OCI-LY3 (cell line): Measurements from ENCODE around the gene SND1.

Experiments used
- H2AFZ ChIP-seq: fragments of 200-600, 300-600 bp; shearing (Covaris generic); 2 replicates; pipeline ENCODE4 v1.6.0; 2014; ENCODE audit warnings: antibody characterized with exemption, low read depth, low read length
- H3K27ac ChIP-seq: fragments of 200-600, 300-600 bp; sonication (generic); 2 replicates; pipeline ENCODE4 v1.5.1; 2014; ENCODE audit warnings: mild to moderate bottlenecking, low read length, moderate library complexity, mixed read lengths
- H3K27me3 ChIP-seq: fragments of 200-600, 300-600 bp; sonication (generic); 2 replicates; pipeline ENCODE4 v1.6.1; 2014; ENCODE audit warnings: low read depth, low read length, mixed read lengths
- H3K36me3 ChIP-seq: fragments of 200-600, 300-600 bp; sonication (generic); replicated peaks from 2 replicates; pipeline ENCODE3; 2014; ENCODE audit warnings: low read depth, low read length, mixed read lengths
- H3K4me1 ChIP-seq: fragments of 300-600, 200-600 bp; sonication (generic); 2 replicates; pipeline ENCODE4 v1.6.1; 2014; ENCODE audit warnings: low read length, mixed read lengths
- H3K4me2 ChIP-seq: fragments of 200-600, 300-600 bp; sonication (generic); 2 replicates; pipeline ENCODE4 v1.6.1; 2014; ENCODE audit warnings: low read length, mixed read lengths
- H3K4me3 ChIP-seq: fragments of 300-600, 200-600 bp; sonication (generic); 2 replicates; pipeline ENCODE4 v1.5.1; 2014; ENCODE audit warnings: antibody characterized with exemption, mild to moderate bottlenecking, low read length, moderate library complexity
- H3K79me2 ChIP-seq: fragments of 300-600, 200-600 bp; shearing (Covaris generic); 2 replicates; pipeline ENCODE4 v1.6.1; 2014; ENCODE audit warnings: mild to moderate bottlenecking, low read length, mixed read lengths
- H3K9ac ChIP-seq: fragments of 300-600, 200-600 bp; shearing (Covaris generic); 2 replicates; pipeline ENCODE4 v1.6.0; 2014; ENCODE audit warnings: mild to moderate bottlenecking, low read length, moderate library complexity
- H3K9me3 ChIP-seq: fragments of 200-600, 300-600 bp; shearing (Covaris generic); 2 replicates; pipeline ENCODE4 v1.6.1; 2014; ENCODE audit warnings: low read length, mixed read lengths; ENCODE audit not compliant: insufficient read depth
- H4K20me1 ChIP-seq: fragments of 200-600, 300-600 bp; sonication (generic); 2 replicates; pipeline ENCODE4 v1.6.1; 2016; ENCODE audit warnings: low read length, mixed read lengths; ENCODE audit not compliant: insufficient read depth
- CTCF ChIP-seq: fragments of 200-600, 300-600 bp; sonication (generic); IDR thresholded peaks from 2 replicates; pipeline ENCODE4 v1.5.1; 2014; ENCODE audit warnings: antibody characterized with exemption, low read length, low read depth
- EZH2phosphoT487 ChIP-seq: fragments of 200-600 bp; shearing (Covaris generic); IDR thresholded peaks from 2 replicates; pipeline ENCODE4 v1.6.1; 2018; ENCODE audit warnings: antibody characterized with exemption, mixed run types, low read depth

The SND1 gene

DNA sequence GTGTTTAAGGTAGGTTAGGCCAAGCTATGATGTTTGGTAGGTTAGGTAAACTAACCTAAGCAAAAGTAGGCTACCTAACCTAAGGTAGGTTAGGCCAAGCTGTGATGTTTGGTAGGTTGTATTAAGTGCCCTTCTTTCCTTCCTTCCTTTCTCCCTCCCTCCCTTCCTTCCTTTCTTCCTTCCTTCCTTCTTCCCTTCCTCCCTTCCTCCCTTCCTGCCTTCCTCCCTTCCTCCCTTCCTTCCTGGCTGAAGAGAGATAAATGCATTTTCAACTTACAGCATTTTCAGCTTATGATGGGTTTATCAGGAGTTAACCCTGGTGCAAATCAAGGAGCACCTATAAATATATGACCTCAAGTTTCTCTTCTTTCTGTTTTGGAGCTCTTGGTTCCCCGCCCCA, 56.2 kb downstream of the SND1 start:
- Histone ChIP-seq H3K4me2 (no peak overlapping the region), H2AFZ (no peak overlapping the region), H3K27ac (no peak overlapping the region), H3K27me3 (no peaks in the 10 kb centered on the region), H4K20me1 (peaks cover 11% of the 10 kb centered on the region; the same call in 1 of the 2 replicates), H3K4me3 (no peak overlapping the region), H3K9me3 (peaks cover 4% of the 10 kb centered on the region; the same call in 1 of the 2 replicates), H3K4me1 (no peaks in the 10 kb centered on the region), H3K79me2 (peaks cover 63% of the 10 kb centered on the region), H3K36me3 (peaks cover 87% of the 10 kb centered on the region), H3K9ac (no peak overlapping the region)
- TF ChIP-seq EZH2phosphoT487, result no peak
- TF ChIP-seq CTCF, result no peak

- Histone ChIP-seq H3K9me3 (peaks cover 4% of the 10 kb centered on the region; the same call in 1 of the 2 replicates), H3K4me3 (no peak overlapping the region), H3K4me1 (no peaks in the 10 kb centered on the region), H3K27me3 (no peaks in the 10 kb centered on the region), H3K4me2 (no peak overlapping the region), H2AFZ (no peak overlapping the region), H3K36me3 (peaks cover 89% of the 10 kb centered on the region), H4K20me1 (peaks cover 10% of the 10 kb centered on the region; the same call in 1 of the 2 replicates), H3K9ac (no peak overlapping the region), H3K79me2 (peaks cover 68% of the 10 kb centered on the region), H3K27ac (no peak overlapping the region)
- TF ChIP-seq CTCF (peak; percentile 73), EZH2phosphoT487 (no peak)
These were observed 56.8 kb downstream of the SND1 start for GRCh38 chr7:127708788-127709187.

DNA sequence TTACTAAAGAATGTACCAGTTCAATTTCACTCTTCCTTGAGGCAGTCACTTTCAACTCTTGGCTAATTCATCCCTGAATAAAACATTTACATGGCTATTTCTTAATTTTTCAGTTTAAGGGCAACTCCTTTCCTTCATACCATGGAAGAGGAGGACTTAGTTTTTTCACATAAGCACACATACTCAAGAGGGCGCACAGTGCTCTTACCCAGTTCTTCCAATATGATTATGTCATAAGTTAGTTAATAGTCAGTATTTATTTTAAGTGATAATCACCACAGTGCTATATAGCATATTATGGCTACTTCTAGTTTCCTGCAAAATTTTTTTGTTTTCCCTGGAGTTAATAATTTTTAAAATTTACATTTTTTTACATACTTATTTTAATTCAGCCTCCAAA, 58.6 kb downstream of the SND1 start:
- TF ChIP-seq CTCF (no peak), EZH2phosphoT487 (no peak)

DNA sequence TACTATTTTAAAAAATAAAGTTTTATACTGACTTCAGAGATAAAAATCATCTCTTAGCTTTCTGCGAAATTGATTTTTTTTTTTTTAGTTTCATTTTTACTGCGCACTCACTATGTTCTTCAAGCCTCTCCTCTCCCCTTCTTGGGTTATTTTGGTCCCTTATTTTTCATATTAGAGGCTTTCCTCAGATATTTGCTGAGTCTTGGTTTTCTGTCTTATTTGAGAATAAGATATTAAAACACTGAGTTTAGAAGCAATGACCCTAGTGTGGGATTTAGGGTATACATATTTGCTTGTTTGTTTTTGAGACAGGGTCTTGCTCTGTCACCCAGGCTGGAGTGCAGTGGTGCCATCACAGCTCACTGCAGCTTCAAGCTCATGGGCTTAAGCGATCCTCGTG, 59.9 kb downstream of the SND1 start:
- no peak overlapping the region for H3K27ac ChIP-seq
- no peak overlapping the region for H3K9ac ChIP-seq
- H3K9me3 ChIP-seq, result peaks cover 4% of the 10 kb centered on the region; the same call in 1 of the 2 replicates
- peaks cover 4% of the 10 kb centered on the region; the same call in 1 of the 2 replicates for H3K4me1 ChIP-seq
- H3K27me3 ChIP-seq, result no peaks in the 10 kb centered on the region
- H3K4me3 ChIP-seq, result no peak overlapping the region
- H3K36me3 ChIP-seq, result peaks cover 85% of the 10 kb centered on the region
- H3K4me2 ChIP-seq, result no peak overlapping the region
- TF ChIP-seq CTCF, result no peak
- TF ChIP-seq EZH2phosphoT487, result no peak
- no peak overlapping the region for H2AFZ ChIP-seq
- peaks cover 27% of the 10 kb centered on the region for H4K20me1 ChIP-seq
- H3K79me2 ChIP-seq, result peaks cover 88% of the 10 kb centered on the region

More for the DNA sequence above, 58.6 kb downstream of the SND1 start:
- Histone ChIP-seq H3K4me3 (no peak overlapping the region), H3K9ac (no peak overlapping the region), H4K20me1 (peaks cover 17% of the 10 kb centered on the region), H3K27ac (no peak overlapping the region), H3K4me1 (no peaks in the 10 kb centered on the region), H3K79me2 (peaks cover 78% of the 10 kb centered on the region), H3K4me2 (no peak overlapping the region), H3K27me3 (no peaks in the 10 kb centered on the region), H2AFZ (no peak overlapping the region), H3K9me3 (peaks cover 4% of the 10 kb centered on the region; the same call in 1 of the 2 replicates), H3K36me3 (peaks cover 82% of the 10 kb centered on the region)
